A549 (cell line): ENCODE results near the gene KCNMA1. TPM values are rescaled to one million over a fixed set of nuclear protein-coding genes. Genes with fewer than 3 reads are reported as not detected.

ENCODE experiments used
- ATAC-seq, 2 experiments: fragments of 200-7000 bp in 1 of 2; fragments of >200 bp in 1 of 2; cut with Nextera tagmentation in 1 of 2; cut with Tn5 transposase in 1 of 2; 3 replicates each; pipeline versions ENCODE4 v1.8.0 to v1.9.1; 2018 to 2020; ENCODE audit warnings: mild to moderate bottlenecking in 1 of 2, moderate library complexity in 1 of 2
- CTCF ChIA-PET: fragments of 300-600 bp; sonication (Branson Sonifier 250); formaldehyde crosslinking; extraction: SDS; loops from one replicate; lab custom pipeline; 2021; ENCODE audit warnings: antibody characterized with exemption, inconsistent platforms; lab: Yijun Ruan, JAX
- POLR2A ChIA-PET: fragments of 350-600 bp; formaldehyde crosslinking; extraction: SDS; loops from one replicate; lab custom pipeline; 2021; ENCODE audit warnings: antibody characterized with exemption, inconsistent platforms; lab: Yijun Ruan, JAX
- DNase-seq, 2 experiments: peaks; one replicate each; pipeline versions ENCODE4 v3.0.0 to v3.0.0-alpha.2; 2011 to 2016; ENCODE audit warnings: low read depth in 1 of 2, low spot score in 1 of 2
- FAIRE-seq: peaks from 2 replicates; lab custom pipeline; 2011; peaks lifted over from hg19 to GRCh38; lab: Jason Lieb, UNC
- H3K27ac ChIP-seq, 2 experiments: fragments of >200 bp; sonication (Bioruptor Twin); formaldehyde crosslinking; 3 replicates each; pipeline ENCODE4 v1.5.1; 2016 to 2017
- H3K4me1 ChIP-seq: fragments of >200 bp; sonication (Bioruptor Twin); formaldehyde crosslinking; 3 replicates; pipeline ENCODE4 v1.6.1; 2016
- H3K4me2 ChIP-seq: fragments of >200 bp; sonication (Bioruptor Twin); formaldehyde crosslinking; 3 replicates; pipeline ENCODE4 v1.6.1; 2016
- H3K4me3 ChIP-seq: fragments of >200 bp; sonication (Bioruptor Twin); formaldehyde crosslinking; 3 replicates; pipeline ENCODE4 v1.5.1; 2016
- H3K9me3 ChIP-seq: fragments of >200 bp; sonication (Bioruptor Twin); formaldehyde crosslinking; 3 replicates; pipeline ENCODE4 v1.6.1; 2016
- ATOH8 ChIP-seq: fragments of 250-450 bp; sonication (Bioruptor Pico); IDR thresholded peaks from 2 replicates; pipeline ENCODE4 v1.5.0; 2020; ENCODE audit warnings: low read depth, mild to moderate bottlenecking, moderate library complexity
- BCL3 ChIP-seq: fragments of >200 bp; sonication (Bioruptor Twin); formaldehyde crosslinking; IDR thresholded peaks from 3 replicates; pipeline ENCODE4 v1.6.1; 2016
- BHLHE40 ChIP-seq: IDR thresholded peaks from 2 replicates; pipeline ENCODE4 v1.6.1; 2012; ENCODE audit warnings: low read depth, low read length, inconsistent platforms
- CEBPB ChIP-seq, 2 experiments: fragments of >200 bp in 1 of 2; sonication (Bioruptor Twin) in 1 of 2; formaldehyde crosslinking in 1 of 2; IDR thresholded peaks; 2 replicates each; pipeline ENCODE4 v1.6.1; 2012 to 2016
- CHD2 ChIP-seq: fragments of 150-350 bp; IDR thresholded peaks from 2 replicates; pipeline ENCODE4 v1.6.1; 2014; ENCODE audit warnings: low read length; ENCODE audit not compliant: partially characterized antibody
- EHF ChIP-seq: fragments of 250-450 bp; sonication (Bioruptor Pico); IDR thresholded peaks from 2 replicates; pipeline ENCODE4 v1.5.0; 2020; ENCODE audit warnings: mild to moderate bottlenecking
- EHMT2 ChIP-seq: fragments of 200-600 bp; sonication (generic); IDR thresholded peaks from 2 replicates; pipeline ENCODE4 v1.6.1; 2016; ENCODE audit warnings: antibody characterized with exemption, low read depth, mild to moderate bottlenecking, moderate library complexity
- ELK1 ChIP-seq: fragments of 150-350 bp; IDR thresholded peaks from 2 replicates; pipeline ENCODE4 v1.6.1; 2014; ENCODE audit warnings: low read depth, mild to moderate bottlenecking, low read length
- EP300 ChIP-seq, 2 experiments: fragments of >200 bp; sonication (Bioruptor Twin); formaldehyde crosslinking; IDR thresholded peaks; 2 replicates in 1 of 2; 3 replicates in 1 of 2; pipeline ENCODE4 v1.6.1; 2016 to 2017
- FOSB ChIP-seq: fragments of 250-450 bp; sonication (Bioruptor Pico); IDR thresholded peaks from 2 replicates; pipeline ENCODE4 v1.5.0; 2020; ENCODE audit warnings: mild to moderate bottlenecking, moderate library complexity
- FOSL2 ChIP-seq, 2 experiments: fragments of 450-650 bp in 1 of 2; fragments of >200 bp in 1 of 2; sonication (Bioruptor Twin) in 1 of 2; formaldehyde crosslinking; IDR thresholded peaks; 2 replicates each; pipeline versions ENCODE4 v1.5.0 to v1.6.1; 2016 to 2020; ENCODE audit warnings: mild to moderate bottlenecking in 1 of 2, moderate library complexity in 1 of 2
- FOXS1 ChIP-seq: fragments of 250-450 bp; sonication (Bioruptor Pico); IDR thresholded peaks from 2 replicates; pipeline ENCODE4 v1.5.0; 2020; ENCODE audit warnings: mild to moderate bottlenecking, moderate library complexity
- GATA3 ChIP-seq: IDR thresholded peaks from 2 replicates; pipeline ENCODE4 v1.6.1; 2012; ENCODE audit warnings: borderline replicate concordance
- KDM5A ChIP-seq: fragments of 200-600 bp; sonication (generic); IDR thresholded peaks from 2 replicates; pipeline ENCODE4 v1.6.1; 2016; ENCODE audit warnings: antibody characterized with exemption, mild to moderate bottlenecking
- MAX ChIP-seq: IDR thresholded peaks from 2 replicates; pipeline ENCODE4 v1.6.1; 2012
- MAZ ChIP-seq: fragments of 150-350 bp; IDR thresholded peaks from 2 replicates; pipeline ENCODE4 v1.6.1; 2014; ENCODE audit warnings: antibody characterized with exemption, low read depth, low read length, borderline replicate concordance
- NFE2L2 ChIP-seq: fragments of 150-350 bp; conservative IDR thresholded peaks from 2 replicates; pipeline ENCODE4 v1.6.1; 2014; ENCODE audit warnings: low read length
- POLR2A ChIP-seq: IDR thresholded peaks from 2 replicates; pipeline ENCODE4 v1.6.1; 2012; ENCODE audit warnings: mild to moderate bottlenecking, low read length
- POLR2AphosphoS2 ChIP-seq: conservative IDR thresholded peaks from 2 replicates; pipeline ENCODE4 v1.6.1; 2012; ENCODE audit warnings: low read length, improper control_type of control experiment, inconsistent platforms
- RAD21 ChIP-seq, 2 experiments: fragments of >200 bp in 1 of 2; sonication (Bioruptor Twin) in 1 of 2; formaldehyde crosslinking in 1 of 2; IDR thresholded peaks in 1 of 2; conservative IDR thresholded peaks in 1 of 2; 2 replicates in 1 of 2; 3 replicates in 1 of 2; pipeline ENCODE4 v1.6.1; 2012 to 2018; ENCODE audit warnings: inconsistent platforms in 1 of 2
- REST ChIP-seq: fragments of 200-600 bp; sonication (generic); IDR thresholded peaks from 2 replicates; pipeline ENCODE4 v1.6.1; 2016; ENCODE audit warnings: antibody characterized with exemption, mild to moderate bottlenecking, moderate library complexity
- RFX5 ChIP-seq: fragments of 450-650 bp; IDR thresholded peaks from 2 replicates; pipeline ENCODE4 v1.7.1; 2014; ENCODE audit warnings: antibody characterized with exemption, mild to moderate bottlenecking, moderate library complexity
- RNF2 ChIP-seq: fragments of 200-600 bp; sonication (generic); IDR thresholded peaks from 2 replicates; pipeline ENCODE4 v1.6.1; 2016; ENCODE audit warnings: low read depth, mild to moderate bottlenecking, antibody characterized with exemption, moderate library complexity, borderline replicate concordance
- SREBF2 ChIP-seq: fragments of 450-650 bp; IDR thresholded peaks from 2 replicates; pipeline ENCODE4 v1.6.1; 2014; ENCODE audit warnings: mild to moderate bottlenecking, moderate library complexity
- TFCP2L1 ChIP-seq: fragments of 250-450 bp; sonication (Bioruptor Pico); IDR thresholded peaks from 2 replicates; pipeline ENCODE4 v1.5.0; 2021; ENCODE audit warnings: mild to moderate bottlenecking
- USF2 ChIP-seq: fragments of 450-650 bp; IDR thresholded peaks from 2 replicates; pipeline ENCODE4 v1.6.1; 2014; ENCODE audit warnings: antibody characterized with exemption
- ZSCAN20 ChIP-seq: fragments of 250-450 bp; sonication (Bioruptor Pico); IDR thresholded peaks from 2 replicates; pipeline ENCODE4 v1.8.0; 2022; ENCODE audit warnings: mild to moderate bottlenecking, moderate library complexity
- WGBS: methylation state at CpG from one replicate; pipeline ENCODE4 v1.1.6; 2017; ENCODE audit errors: missing lambda C conversion rate; 5-methylcytosine and 5-hydroxymethylcytosine counted together
- polyA plus RNA-seq, 4 experiments: library from polyadenylated mRNA; depleted of rRNA in 3 of 4; stranded (reverse); fragments of >200 nt; fragmentation: RNase III in 1 of 4; extraction: RNeasy Plus Mini Kit Qiagen cat#74134 plus additional on column Dnase treatment in 1 of 4; gene quantifications; 2 replicates in 3 of 4; 3 replicates in 1 of 4; pipeline ENCODE4 v1.2.3, GENCODE V29; 2011 to 2017

KCNMA1 gene
- polyA plus RNA-seq, 2 of the 4 experiments (the other 2 are of a cell fraction): 14.9 to 30.6 TPM

- Histone ChIP-seq H3K4me1 (peaks cover 25% of the 10 kb centered on the region), H3K4me3 (no peak overlapping the region), H3K27ac (0 out of 6 replicates have a peak overlapping the region, but pooled peaks of 1 of the 2 experiments have one; percentile 13), H3K4me2 (no peak overlapping the region), H3K9me3 (no peaks in the 10 kb centered on the region)
- FAIRE-seq (no peak), ATAC-seq (no peak), DNase-seq (no peak)
- CTCF ChIA-PET: interaction anchor here (0.8 to 1.9 kb wide), 3 partner anchors 9 to 222 kb away, joined by 3 to 6 read pairs (median 3); no protein-coding TSS in a partner anchor
- WGBS: 96% methylated on average over 2 of the region's 2 CpGs
- POLR2A ChIA-PET: no interaction called here
- TF ChIP-seq CHD2 (no peak), BHLHE40 (no peak), BCL3 (no peak), POLR2AphosphoS2 (no peak), FOXS1 (CRISPR knock-in tag) (no peak), EP300 (IDR thresholded peaks at IDR 0.05) (no peak), EHMT2 (no peak), ELK1 (no peak), POLR2A (no peak), SREBF2 (no peak), REST (no peak), FOSL2 (IDR thresholded peaks at IDR 0.05) (no peak), FOSL2 (CRISPR knock-in tag; IDR thresholded peaks at IDR 0.05) (no peak), USF2 (no peak)
These were observed 217.6 kb downstream of the KCNMA1 start for GRCh38 chr10:77419979-77420378.

- no peak for FAIRE-seq
- no peaks in the 10 kb centered on the region for H3K9me3 ChIP-seq
These were observed 218.6 kb downstream of the KCNMA1 start for GRCh38 chr10:77419056-77419455.

More at GRCh38 chr10:77419056-77419455, 218.6 kb downstream of the KCNMA1 start:
- TF ChIP-seq MAZ (no peak), KDM5A (no peak), GATA3 (no peak), RAD21 (conservative IDR thresholded peaks at IDR 0.05 in 1 of 2, IDR thresholded peaks at IDR 0.05 in 1 of 2) (no peak), RNF2 (no peak), REST (no peak), FOSB (CRISPR knock-in tag) (no peak), EHF (no peak), TFCP2L1 (no peak), NFE2L2 (no peak), ZSCAN20 (CRISPR knock-in tag) (no peak), BHLHE40 (no peak), MAX (no peak), CEBPB (IDR thresholded peaks at IDR 0.05) (no peak), ATOH8 (CRISPR knock-in tag) (no peak), RFX5 (no peak)
- Histone ChIP-seq H3K4me3 (no peak overlapping the region), H3K4me2 (no peak overlapping the region), H3K4me1 (peaks cover 26% of the 10 kb centered on the region), H3K27ac (no peak overlapping the region)
- ChIA-PET CTCF (interaction anchor here (0.8 to 1.3 kb wide), 3 partner anchors 10 to 253 kb away, joined by 3 read pairs; no protein-coding TSS in a partner anchor), POLR2A (no interaction called here)
- DNase-seq (no peak), ATAC-seq (no peak)
- WGBS: 96% methylated on average over 5 of the region's 5 CpGs
